Activated CD8-positive, alpha-beta memory T cell treated with anti-CD3 and anti-CD28 coated beads, Interleukin-2, amount 50 U/mL, for 1 hour (primary cell): ENCODE measurements around the gene HDAC4.

Experiments used
- DNase-seq: peaks from one replicate; pipeline ENCODE4 v3.0.0-alpha.2; 2020; ENCODE audit errors: extremely low read depth

The HDAC4 gene

GRCh38 chr2:239140346-239141020 is 260.3 kb downstream of the HDAC4 start:
- no peak for DNase-seq

GRCh38 chr2:239139566-239139965 is 261.3 kb downstream of the HDAC4 start:
- DNase-seq: no peak

GRCh38 chr2:239139101-239139500 is 261.7 kb downstream of the HDAC4 start:
- DNase-seq: no peak

GRCh38 chr2:239138610-239139009 is 262.2 kb downstream of the HDAC4 start:
- DNase-seq: no peak

GRCh38 chr2:239137898-239138283 is 262.9 kb downstream of the HDAC4 start:
- no peak for DNase-seq

GRCh38 chr2:239137165-239137897 is 263.5 kb downstream of the HDAC4 start:
- DNase-seq: no peak

GRCh38 chr2:239136762-239137161 is 264.1 kb downstream of the HDAC4 start:
- DNase-seq: no peak

- DNase-seq: no peak
Observed at GRCh38 chr2:239136203-239136602, 264.6 kb downstream of the HDAC4 start.

GRCh38 chr2:239135531-239135930 is 265.3 kb downstream of the HDAC4 start:
- DNase-seq: no peak

GRCh38 chr2:239133945-239134570 is 266.8 kb downstream of the HDAC4 start:
- DNase-seq: no peak

- DNase-seq: no peak
Observed at GRCh38 chr2:239132786-239133185, 268.0 kb downstream of the HDAC4 start.

- DNase-seq: no peak
Observed at GRCh38 chr2:239132156-239132709, 268.6 kb downstream of the HDAC4 start.

- no peak for DNase-seq
Observed at GRCh38 chr2:239131521-239131920, 269.3 kb downstream of the HDAC4 start.

GRCh38 chr2:239130786-239131325 is 270.0 kb downstream of the HDAC4 start:
- no peak for DNase-seq

GRCh38 chr2:239130041-239130440 is 270.8 kb downstream of the HDAC4 start:
- no peak for DNase-seq

- DNase-seq: no peak
Observed at GRCh38 chr2:239129147-239129920, 271.5 kb downstream of the HDAC4 start.

GRCh38 chr2:239128706-239129105 is 272.1 kb downstream of the HDAC4 start:
- DNase-seq: no peak

- no peak for DNase-seq
Observed at GRCh38 chr2:239127513-239127912, 273.3 kb downstream of the HDAC4 start.

GRCh38 chr2:239125726-239126675 is 274.8 kb downstream of the HDAC4 start:
- DNase-seq: no peak

- DNase-seq: no peak
Observed at GRCh38 chr2:239124152-239124899, 276.5 kb downstream of the HDAC4 start.
